NOMO-1 treated with DMSO at 0.1 percent for 48 hours (cell line): Measurements from ENCODE around the gene CDY2A.
"Not testable (repeated sequence)": the region's sequence is repeated elsewhere in the genome, so short reads cannot be mapped to it uniquely, and the experiment has no call there.

Experiments
- DNase-seq: peaks from one replicate; lab custom pipeline; 2025; ENCODE audit not compliant: unreplicated experiment; lab: John Stamatoyannopoulos, UW

Gene CDY2A, protein sequence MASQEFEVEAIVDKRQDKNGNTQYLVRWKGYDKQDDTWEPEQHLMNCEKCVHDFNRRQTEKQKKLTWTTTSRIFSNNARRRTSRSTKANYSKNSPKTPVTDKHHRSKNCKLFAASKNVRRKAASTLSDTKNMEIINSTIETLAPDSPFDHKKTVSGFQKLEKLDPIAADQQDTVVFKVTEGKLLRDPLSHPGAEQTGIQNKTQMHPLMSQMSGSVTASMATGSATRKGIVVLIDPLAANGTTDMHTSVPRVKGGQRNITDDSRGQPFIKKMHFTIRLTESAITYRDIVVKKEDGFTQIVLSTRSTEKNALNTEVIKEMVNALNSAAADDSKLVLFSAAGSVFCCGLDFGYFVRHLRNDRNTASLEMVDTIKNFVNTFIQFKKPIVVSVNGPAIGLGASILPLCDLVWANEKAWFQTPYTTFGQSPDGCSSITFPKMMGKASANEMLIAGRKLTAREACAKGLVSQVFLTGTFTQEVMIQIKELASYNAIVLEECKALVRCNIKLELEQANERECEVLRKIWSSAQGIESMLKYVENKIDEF

DNA sequence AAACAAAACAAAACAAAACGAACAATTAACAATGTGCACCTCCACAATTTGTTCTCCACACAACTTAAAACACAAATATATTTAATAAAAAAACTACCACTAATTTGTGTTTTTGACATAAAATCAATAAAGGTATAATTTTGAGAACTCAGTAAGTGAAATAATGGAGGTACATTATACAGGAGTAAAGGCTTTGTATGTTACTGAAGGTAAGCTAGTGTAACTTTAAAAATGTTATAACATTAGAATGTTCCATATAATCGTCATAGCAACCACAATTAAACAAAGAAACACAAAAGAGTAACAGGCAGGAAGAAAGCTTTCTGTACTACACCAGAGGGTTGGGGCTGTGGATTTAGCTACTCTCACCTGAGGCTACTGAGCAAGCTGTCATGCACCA is at the start of gene CDY2A:
Gene CDY2A, plus strand, starts transcription at position 301 of the 400 bp plus-strand sequence. CDS start 328 bp downstream, outside the sequence.
- DNase-seq, result not testable (repeated sequence)

DNA sequence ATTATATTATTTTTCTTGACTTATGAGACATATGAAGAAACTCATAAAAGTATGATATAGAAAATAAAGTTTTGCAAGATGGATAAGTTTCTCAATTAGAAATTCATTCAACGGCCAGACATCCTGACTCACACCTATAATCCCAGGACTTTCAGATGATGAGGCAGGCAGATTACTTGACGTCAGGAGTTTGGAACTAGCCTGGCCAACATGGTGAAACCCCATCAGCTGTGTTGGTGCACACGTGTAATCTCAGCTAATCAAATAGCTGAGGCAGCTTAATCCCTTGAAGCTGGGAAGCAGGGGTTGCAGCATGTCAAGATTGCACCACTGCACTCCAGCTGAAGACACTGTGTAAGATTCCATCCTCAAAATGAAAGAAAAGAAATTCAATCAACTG is 28.0 kb upstream of the CDY2A start:
- not testable (repeated sequence) for DNase-seq

DNA sequence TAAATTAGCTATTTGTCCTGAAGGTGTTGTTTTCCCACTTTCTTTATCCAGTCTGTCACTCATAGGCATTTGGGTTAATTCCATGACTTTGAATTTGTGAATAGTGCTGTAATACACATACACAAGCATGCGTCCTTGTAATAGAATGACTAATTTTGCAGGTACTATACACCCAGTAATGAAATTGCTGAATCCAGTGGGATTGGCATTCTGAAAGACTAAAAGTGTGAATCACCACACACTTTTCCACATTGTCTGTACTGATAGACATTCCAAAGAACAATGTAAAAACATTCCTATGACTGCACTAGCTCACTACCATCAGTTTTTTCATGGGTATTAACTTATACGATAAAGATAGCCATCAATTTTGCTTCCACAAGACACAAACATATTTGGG is 27.3 kb upstream of the CDY2A start:
- DNase-seq, result not testable (repeated sequence)

- not testable (repeated sequence) for DNase-seq
Observed at GRCh38 chrY:18023897-18024296, 1.7 kb upstream of the CDY2A start.

DNA sequence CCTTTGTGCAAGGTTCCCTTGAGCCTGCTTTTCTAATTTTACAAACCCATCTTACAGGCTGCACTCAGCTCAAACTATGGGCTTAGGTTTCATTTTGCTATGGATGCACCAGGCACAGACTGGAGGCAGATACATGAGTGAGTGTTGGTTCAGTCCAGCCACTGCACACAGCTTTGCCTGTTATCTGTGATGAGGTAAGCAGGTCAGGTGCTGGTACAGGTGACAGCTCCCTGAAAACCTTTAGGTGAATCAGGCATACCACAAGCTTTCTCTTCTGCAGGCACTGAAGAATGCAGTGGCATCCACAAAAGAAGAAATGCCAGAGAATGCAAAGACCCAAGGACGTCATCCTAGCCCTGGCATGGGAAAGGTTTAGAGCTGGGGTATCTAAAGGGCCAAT is 3.3 kb downstream of the CDY2A start:
- not testable (repeated sequence) for DNase-seq

GRCh38 chrY:18030178-18030577 is 4.6 kb downstream of the CDY2A start:
- not testable (repeated sequence) for DNase-seq

DNA sequence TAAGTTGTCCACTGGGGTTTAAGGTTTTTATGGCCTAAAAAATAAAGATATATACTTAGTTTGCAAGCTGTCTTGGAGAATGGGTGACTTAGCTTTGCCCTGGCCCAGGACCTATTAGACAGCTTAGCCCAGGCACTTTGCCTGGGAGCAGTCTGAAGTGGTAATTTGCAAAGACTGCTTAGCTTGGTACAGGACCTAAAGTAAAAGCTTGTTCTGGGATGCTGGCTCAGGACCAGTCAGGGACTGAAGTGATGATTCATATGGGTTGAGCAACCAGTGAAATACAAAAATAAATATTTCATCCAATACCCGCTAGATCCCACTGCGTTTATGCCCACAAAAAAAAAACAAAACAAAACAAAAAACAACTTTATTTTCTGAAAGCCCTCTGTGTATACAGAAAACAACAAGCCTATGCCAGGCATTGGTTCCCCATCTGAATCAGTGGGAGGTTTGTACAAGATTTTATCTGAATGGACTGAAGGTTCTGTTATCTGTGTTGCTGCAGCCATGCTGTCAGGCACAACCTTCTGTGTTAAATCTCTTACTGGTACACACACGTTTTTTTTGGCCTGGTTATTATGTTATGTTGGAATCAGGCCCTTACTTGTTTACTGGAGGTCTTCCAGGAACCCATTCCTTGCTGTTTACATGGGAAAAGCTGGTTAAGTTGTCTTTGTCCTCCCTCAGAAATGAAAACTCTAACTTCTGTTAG is 8.7 kb downstream of the CDY2A start:
- DNase-seq, result not testable (repeated sequence)

DNA sequence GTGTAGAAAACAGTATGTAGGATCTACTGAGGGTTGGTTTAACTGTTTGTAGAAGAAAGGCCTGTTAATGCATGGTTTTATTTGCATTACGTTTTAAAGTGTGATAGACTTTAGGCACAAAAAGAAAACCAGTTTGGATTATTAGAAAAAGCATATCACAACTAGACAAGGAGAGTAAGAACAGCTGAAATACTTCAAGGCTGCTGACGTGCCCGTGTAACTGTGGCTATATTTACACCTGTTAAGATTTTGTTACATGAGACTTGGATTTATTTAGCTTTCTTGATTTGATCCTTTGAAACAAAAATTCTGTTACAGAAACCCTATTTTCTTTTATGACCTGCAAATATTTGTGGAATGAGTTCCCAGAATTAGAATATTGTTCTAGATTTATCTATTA is 9.3 kb downstream of the CDY2A start:
- not testable (repeated sequence) for DNase-seq

- not testable (repeated sequence) for DNase-seq
Observed at GRCh38 chrY:18044990-18045389, 19.4 kb downstream of the CDY2A start.

DNA sequence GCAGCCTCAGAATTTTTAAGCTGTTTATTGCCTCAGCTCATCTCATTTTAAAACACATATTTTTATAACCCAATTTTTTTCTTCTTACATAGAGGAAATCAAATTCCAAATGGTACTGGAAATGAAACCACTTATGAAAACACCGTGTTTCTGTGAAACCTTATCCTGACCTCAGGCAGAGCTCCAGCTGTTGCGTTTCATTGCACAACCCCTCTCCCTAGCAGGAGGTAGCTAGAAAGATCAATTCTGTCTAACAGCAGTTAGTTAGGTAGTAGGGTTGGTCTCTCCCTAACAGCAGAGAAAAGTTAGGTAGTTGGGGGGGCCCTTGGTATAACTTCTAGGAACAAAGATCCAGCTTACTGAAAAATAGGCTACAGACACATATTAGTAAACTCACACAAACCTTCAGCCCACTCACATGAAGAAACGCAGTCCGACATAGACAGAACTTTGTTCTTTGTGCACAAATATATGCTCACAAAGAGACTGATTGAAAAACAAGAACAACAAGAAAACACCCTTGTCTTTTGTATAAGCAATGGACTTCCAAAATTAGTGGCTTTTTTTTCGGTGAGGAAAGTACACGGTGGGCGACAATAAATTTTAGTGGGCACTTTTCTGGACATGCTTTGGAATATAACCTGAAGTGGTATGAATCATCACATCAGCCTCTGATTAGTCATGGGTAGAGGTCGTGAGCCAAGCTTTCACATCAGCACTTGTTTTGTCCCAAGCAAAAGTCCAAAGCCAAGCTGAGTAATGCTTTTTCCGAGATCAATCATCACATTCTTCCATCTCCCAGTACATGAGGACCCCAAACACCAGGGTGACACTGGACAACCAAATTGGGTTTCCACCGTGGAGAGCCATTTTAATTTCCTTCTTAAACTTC is 22.8 kb downstream of the CDY2A start:
- not testable (repeated sequence) for DNase-seq

- DNase-seq, result not testable (repeated sequence)
Observed at GRCh38 chrY:18049061-18049460, 23.5 kb downstream of the CDY2A start.

GRCh38 chrY:18056473-18056872 is 30.9 kb downstream of the CDY2A start:
- DNase-seq, result not testable (repeated sequence)

GRCh38 chrY:18073464-18073863 is 47.9 kb downstream of the CDY2A start:
- DNase-seq, result not testable (repeated sequence)
